ENCODE data around the gene BRD2.

Gene BRD2

DNA sequence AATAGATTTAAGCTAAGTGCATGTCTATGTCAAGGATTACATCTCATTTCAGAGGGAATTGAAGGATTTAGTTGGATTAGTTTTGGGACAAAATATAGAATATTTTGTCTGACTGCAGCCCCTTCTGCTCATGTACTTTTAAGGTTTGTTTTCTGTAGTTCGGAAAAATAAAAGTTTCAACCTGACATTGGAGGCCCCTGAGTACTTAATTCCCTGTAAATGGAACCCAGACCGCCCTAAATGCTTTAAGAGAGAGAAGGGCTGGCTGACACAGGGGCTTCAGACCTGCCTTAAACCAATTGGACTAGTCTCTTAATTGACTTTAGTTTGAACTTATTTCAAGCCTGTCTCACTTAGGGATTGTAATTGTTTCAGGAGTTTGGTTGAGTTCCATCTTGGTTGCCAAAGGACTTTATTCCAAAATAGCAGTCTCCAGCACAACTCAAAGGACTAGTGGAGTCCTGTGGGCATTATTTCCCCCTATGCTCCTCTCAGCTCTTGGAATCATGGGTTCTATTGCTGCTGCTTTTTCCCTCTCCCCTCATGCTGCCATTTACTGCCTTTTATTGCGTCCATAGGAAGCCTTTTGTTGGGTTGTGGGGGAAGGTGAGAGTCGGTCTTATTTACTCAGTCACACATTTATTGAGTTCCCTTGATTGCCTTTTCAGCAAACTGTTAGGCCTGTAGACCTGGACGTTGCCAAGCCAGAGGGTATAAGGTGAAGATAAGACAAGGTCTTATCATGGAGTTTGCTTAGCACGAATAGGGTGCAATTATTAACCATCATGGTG, 14.5 kb downstream of the BRD2 start:
- no peak for TF ChIP-seq GATA3 (IDR thresholded peaks at IDR 0.05; ENCODE audit: low read depth, low read length)
- no peak for TF ChIP-seq GATA2 (IDR thresholded peaks at IDR 0.05; ENCODE audit: low read depth, low read length)

DNA sequence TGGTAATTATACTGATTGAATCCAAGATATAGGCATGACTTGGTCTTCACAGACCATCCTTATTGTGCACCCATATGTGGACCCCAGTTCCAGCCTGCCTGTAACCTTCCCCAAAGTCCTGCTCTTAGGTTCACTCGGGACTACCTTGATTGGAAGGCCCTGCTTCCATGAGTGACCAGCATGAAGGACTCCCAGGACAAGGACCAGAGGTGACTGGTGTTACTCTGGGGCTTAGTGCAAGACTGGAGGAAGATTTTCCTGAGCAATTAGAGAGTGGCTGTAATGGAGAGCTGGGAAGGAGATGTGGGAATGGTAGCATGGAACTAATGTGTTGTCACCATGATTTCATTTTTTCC, 15.1 kb downstream of the BRD2 start:
- TF ChIP-seq GATA2 (IDR thresholded peaks at IDR 0.05; ENCODE audit: low read depth, low read length) (no peak), GATA3 (IDR thresholded peaks at IDR 0.05; ENCODE audit: low read depth, low read length) (no peak)

DNA sequence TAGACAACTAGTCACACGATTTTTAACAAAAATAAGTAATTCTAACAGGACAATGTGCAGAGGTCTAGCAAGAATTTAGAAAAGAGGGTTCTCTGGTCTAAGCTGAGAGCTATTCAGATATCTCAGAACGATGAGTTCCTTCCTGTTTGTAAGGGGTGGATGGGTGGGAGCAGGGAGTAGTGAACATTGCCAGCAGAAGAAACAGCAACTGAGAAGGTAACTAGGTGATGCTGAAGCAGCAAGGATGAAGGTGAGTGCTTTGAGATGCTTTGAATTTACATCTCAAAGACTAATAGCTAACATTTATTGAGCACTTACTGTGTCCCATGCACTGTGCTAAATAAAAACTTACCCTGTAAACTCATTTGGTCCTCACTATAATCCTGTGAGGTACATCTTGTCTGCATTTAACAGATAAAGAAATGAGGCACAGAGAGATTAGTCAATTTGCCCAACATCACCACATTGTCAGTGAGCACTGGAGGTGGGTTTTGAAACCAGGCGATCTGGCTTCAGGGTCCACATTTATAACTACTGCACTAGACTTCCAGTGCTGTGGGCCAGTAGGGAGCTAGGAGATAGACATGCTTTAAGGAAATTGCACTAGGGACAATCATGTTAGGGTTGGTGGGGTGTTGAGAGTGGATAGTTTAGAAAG, 15.7 kb downstream of the BRD2 start:
- TF ChIP-seq GATA2 (IDR thresholded peaks at IDR 0.05; ENCODE audit: low read depth, low read length) (no peak), GATA3 (IDR thresholded peaks at IDR 0.05; ENCODE audit: low read depth, low read length) (no peak)

DNA sequence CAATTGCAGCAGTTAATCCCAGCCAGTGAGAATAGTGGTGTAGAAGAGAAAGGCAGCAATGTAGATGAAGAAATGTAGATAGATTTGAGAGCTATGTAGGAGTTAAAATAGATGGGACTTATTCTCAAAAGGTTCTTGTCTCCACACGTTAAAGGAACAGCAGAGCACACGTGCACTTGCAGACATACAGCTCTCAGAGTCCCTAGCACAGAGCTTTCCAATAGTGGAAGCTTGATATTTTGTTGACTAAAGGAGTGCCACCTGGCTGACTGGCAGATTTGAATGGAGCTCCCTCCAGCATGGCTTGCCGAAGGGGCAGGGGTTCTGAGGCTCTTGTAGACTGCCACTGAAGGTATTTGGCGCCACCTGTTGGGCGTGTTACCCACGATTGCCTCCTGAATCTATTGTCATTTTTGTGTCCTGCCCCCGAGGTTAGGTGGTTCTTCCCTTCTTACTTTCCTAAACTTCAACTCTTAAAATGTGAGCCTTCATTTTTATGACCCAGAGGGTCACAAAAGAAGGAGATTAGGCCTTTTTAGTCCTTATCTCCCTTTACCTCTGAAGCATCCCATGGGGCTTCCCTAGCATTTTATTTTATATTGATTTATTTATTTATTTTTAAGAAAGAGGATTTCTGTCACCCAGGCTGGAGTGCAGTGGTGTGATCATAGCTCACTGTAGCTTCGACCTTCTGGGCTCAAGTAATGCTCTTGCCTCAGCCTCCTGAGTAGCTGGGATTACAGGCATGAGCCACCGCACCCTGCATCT, 16.4 kb downstream of the BRD2 start:
- TF ChIP-seq GATA2 (IDR thresholded peaks at IDR 0.05; ENCODE audit: low read depth, low read length) (no peak), GATA3 (IDR thresholded peaks at IDR 0.05; ENCODE audit: low read depth, low read length) (no peak)

DNA sequence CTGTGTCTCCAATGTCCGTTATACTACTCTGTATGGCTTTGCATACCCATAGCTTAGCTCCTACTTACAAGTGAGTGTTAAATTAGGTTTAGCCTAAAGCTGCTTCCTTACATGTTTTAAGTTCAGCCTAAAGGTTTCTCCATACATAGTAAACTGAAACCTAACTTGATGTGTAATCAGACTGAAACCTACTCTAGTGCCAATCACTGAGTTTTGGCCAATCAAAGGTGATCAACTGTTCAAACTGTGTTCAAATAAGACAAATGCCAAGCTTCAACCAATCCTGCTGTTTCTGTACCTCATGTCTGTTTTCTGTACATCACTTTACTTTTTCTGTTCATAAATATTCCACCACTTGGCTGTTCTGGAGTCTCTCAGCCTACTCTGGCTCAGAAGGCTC, 21.0 kb downstream of the BRD2 start:
- TF ChIP-seq GATA3 (IDR thresholded peaks at IDR 0.05; ENCODE audit: low read depth, low read length) (no peak), GATA2 (IDR thresholded peaks at IDR 0.05; ENCODE audit: low read depth, low read length) (no peak)

DNA sequence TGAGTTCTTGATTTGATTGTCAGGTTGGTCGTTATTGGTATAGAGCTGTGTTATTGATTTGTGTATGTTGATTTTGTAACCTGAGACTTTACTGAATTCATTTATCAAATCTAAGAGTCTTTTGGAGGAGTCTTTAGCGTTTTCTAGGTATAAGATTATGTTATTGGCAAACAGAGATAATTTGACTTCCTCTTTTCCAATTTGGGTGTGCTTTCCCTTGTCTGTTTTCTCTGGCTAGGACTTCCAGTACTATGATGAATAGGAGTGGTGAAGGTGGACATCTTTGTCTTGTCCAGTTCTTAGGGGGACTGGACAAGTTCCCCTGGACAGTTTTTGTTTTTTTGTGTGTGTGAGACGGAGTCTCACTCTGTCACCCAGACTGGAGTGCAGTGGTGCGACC, 23.6 kb downstream of the BRD2 start:
- TF ChIP-seq GATA3 (IDR thresholded peaks at IDR 0.05; ENCODE audit: low read depth, low read length) (no peak), GATA2 (IDR thresholded peaks at IDR 0.05; ENCODE audit: low read depth, low read length) (no peak)

DNA sequence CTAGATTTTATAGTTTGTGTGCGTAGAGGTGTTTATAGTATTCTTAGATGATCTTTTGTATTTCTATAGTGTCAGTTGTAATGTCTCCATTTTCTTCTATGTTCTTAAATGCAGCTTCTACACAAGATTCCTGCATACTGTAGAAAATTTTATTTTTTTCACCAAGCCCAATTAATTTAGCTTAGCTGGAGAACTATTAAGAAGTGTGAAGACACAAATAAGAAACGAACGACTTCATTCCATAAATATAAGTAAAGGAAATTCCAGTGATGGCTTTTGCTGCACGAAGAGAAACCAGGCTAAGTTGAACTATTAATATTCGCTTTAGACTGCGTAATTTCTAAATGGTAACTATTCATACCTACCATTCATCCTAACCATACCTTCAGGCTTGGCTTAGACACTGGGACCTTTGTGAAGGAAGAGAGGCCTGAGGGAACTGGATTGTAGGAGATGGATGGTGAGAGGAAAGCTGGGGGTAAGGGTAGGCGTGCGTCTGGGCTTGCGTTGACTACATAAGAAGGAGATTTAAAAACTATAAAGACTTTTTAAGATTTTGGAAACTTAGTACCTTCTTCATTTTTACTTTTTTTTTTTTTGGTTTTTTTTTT, 25.1 kb downstream of the BRD2 start:
- TF ChIP-seq GATA3 (IDR thresholded peaks at IDR 0.05; ENCODE audit: low read depth, low read length) (no peak), GATA2 (IDR thresholded peaks at IDR 0.05; ENCODE audit: low read depth, low read length) (no peak)

DNA sequence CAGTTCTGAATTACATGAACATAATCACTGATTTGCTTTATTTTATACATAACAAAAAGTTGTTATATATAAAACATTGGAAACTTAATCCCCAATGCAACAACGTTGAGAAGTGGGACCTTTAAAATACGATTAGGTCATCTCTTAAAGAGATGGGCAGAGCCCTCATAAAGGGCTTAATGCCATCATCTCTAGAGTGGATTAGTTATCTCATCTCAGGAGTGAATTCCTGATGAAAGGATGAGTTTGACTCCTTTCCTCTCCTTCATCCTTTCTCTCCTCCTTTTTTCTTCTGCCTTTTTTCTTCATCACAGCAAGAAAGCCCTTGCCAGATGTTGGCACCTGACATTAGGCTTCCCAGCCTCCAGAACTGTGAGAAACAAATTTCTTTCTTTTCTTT, 27.1 kb downstream of the BRD2 start:
- TF ChIP-seq GATA2 (IDR thresholded peaks at IDR 0.05; ENCODE audit: low read depth, low read length) (no peak), GATA3 (IDR thresholded peaks at IDR 0.05; ENCODE audit: low read depth, low read length) (no peak)

DNA sequence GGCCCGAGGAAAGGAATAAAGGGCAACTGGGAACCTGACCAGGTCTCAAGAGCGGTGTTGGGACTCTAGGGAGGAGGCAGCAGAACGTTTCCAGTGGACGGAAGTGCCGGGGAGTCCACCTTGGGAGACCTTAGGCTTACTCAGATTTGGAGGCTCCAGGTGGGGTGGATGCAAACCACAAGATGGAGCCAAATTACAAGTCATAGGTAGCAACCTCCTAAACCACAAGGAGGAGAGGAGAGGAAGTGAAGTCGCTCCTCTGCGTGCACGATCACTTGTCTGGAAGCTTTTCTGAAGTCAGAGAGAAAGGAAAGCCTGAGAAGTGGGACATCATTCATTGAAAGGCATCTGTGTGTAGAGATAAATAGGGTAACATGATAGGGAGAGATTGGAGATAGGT, 31.7 kb downstream of the BRD2 start:
- no peak for TF ChIP-seq GATA2 (IDR thresholded peaks at IDR 0.05; ENCODE audit: low read depth, low read length)
- TF ChIP-seq GATA3 (IDR thresholded peaks at IDR 0.05; ENCODE audit: low read depth, low read length): no peak

DNA sequence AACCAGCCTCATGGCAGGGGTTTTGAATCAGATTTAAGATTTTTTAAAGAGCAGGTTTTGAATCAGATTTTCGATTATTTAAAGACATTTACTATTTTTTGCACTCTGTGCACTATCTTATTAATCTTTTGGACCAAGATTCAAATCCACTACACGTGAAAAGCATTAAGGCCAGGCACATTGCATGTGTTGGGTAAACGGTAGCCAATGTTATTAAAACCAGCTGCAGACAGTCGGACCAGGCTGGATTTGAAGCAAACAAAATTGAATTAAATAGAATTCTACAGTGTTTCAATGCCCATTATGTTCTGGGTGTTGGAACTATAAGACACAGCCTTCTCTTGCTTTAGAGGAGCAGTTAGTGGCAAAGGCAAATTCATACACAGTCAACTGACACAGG, 33.3 kb downstream of the BRD2 start:
- peak; percentile 78 for TF ChIP-seq GATA3 (IDR thresholded peaks at IDR 0.05; ENCODE audit: low read depth, low read length)
- TF ChIP-seq GATA2 (IDR thresholded peaks at IDR 0.05; ENCODE audit: low read depth, low read length): peak; percentile 57; the same call in 1 of the 2 replicates

DNA sequence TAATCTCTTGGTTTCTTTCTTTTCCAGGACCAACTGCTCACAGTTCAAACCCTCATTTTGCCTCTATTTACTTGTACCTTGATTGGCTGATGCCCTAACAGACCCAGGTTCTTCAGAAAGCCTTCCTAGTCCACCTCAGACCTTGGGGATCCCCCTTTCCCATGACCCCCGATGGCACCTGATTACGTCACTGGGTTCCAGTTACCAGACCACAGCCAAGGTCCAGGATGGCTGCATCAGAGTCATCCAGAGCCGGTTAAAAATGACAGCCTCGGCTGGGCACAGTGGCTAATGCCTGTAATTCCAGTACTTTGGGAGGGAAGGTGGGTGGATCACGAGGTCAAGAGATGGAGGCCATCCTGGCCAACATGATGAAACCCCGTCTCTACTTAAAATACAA, 36.5 kb downstream of the BRD2 start:
- no peak for TF ChIP-seq GATA2 (IDR thresholded peaks at IDR 0.05; ENCODE audit: low read depth, low read length)
- no peak for TF ChIP-seq GATA3 (IDR thresholded peaks at IDR 0.05; ENCODE audit: low read depth, low read length)

DNA sequence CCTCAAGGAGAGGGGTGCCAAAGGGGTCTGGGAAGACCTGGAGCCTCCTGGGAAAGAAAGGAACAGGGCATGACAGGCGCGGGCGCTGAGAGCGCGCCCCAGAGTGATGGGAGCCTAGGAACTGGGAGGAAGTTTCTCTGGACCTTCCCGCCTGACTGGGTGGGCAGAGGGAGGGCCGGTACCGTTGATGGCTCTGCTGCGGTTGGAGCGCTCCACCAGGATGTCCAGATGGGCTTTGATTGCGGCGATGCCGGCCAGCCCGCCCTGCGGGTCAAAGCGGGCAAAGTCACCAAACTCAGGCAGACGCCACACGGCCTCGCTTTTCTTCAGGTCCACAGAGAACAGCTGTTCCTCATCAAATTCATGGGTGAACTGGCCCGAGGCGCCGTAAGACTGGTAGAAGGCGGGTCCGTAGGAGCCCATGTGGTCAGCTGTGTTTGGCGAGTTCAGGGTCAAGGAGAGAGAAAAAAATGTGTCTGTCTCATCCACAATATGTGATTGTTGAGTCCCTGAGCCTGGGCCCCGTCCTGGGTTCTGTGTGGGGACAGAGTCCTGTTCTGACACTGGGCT, 39.5 kb downstream of the BRD2 start:
- TF ChIP-seq GATA2 (IDR thresholded peaks at IDR 0.05; ENCODE audit: low read depth, low read length) (no peak), GATA3 (IDR thresholded peaks at IDR 0.05; ENCODE audit: low read depth, low read length) (no peak)

DNA sequence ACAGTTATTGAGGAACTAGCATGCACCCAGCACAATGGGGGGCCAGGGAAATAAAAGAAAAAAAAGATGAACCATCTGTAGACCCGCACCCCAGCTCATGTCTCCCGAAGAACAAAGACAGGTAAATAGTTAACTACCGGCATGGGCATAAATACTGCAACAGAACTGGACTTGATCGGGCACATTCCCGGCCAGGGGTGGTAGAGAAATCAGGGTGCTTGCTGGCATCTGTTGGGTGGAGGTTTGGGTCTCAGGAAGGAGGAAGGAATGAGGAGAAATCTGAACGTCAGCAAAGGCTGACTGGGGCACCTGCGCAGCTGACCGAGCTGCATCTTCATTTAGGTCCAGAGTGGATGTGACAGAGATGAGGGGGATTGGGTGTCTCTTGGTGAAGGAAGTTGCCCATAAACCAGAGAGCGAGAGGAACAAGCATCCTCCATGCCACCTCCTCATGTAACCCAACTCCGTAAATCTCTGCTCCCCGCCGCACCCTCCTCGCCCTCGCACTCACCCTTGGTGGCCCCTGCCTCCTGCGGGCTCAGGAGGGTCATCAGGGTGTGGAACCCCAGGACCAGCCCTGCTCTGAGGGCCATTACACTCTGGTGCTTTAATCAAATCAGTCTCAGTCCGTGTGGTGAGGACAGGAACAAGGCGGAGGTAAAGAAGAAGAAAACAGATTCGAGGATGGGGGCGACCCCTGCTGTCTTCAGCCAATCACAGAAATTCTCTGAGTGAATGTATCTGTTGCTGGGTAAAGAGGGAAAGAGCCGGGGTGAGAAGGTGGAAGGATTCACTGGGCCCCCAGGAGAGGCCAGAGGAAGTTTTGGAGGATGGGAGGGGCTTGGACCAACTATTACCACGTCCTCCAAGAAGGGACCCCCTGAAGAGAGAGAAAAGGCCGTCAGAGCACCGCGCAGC, 40.8 kb downstream of the BRD2 start, which contains the start of gene HLA-DOA:
HLA-DOA (minus strand) TSS at position 648 of the 918 bp plus-strand sequence.
- no peak for TF ChIP-seq GATA2 (IDR thresholded peaks at IDR 0.05; ENCODE audit: low read depth, low read length)

Data from SH-SY5Y (cell line).